HG02973 (cell line): ENCODE measurements around the gene ELANE.
"Not testable (repeated sequence)": the region's sequence is repeated elsewhere in the genome, so short reads cannot be mapped to it uniquely, and the experiment has no call there.

Experiments
- ATAC-seq: cut with Tn5 transposase; IDR thresholded peaks from one replicate; pipeline ENCODE4 v1.9.1; 2021; ENCODE audit warnings: moderate library complexity; ENCODE audit not compliant: unreplicated experiment

The ELANE gene

DNA sequence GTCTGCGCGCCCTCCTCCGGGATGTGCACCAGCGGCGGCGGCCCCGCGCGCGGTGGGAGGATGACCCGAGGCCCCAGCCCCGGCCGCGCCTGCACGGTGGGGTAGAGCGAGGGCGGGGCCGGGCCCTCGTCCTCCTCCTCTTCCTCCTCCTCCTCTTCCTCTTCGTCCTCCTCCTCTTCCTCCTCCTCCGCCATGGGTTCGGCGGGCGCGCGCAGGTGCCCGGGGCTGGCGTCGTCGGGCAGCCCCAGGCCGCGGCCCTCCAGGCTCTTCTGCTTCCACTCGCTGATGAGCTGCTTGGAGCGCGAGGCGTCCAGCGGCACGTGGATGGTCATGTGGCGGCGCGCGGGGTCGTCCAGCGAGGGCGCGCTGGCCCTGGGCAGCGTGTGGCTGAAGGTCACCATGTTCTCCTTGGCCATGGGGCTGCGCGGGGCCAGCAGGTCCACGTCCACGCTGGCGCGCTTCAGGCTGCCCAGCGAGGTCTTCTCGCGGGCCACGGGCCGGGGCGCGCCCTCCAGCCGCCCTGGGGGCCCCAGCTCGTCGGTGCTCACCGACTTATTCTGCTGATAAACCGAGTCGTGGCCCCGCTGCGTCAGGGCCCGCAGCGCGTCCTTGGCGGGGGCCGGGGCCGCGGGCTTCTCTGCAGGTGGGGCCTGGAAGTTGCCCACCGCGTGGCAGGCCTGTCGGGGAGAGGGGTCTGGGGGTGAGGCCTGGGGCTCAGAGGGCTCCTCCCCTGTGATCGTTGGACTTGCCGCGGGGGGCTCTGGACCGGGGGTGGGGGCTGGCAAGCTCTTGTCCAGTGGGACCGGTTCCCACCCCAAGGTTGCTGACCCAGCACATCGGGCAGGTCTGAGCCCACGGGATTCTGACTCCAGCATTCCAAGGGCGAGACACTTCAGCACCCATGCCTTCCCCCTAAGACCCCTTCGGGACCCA, 38.6 kb upstream of the ELANE start:
- ATAC-seq, result no peak

DNA sequence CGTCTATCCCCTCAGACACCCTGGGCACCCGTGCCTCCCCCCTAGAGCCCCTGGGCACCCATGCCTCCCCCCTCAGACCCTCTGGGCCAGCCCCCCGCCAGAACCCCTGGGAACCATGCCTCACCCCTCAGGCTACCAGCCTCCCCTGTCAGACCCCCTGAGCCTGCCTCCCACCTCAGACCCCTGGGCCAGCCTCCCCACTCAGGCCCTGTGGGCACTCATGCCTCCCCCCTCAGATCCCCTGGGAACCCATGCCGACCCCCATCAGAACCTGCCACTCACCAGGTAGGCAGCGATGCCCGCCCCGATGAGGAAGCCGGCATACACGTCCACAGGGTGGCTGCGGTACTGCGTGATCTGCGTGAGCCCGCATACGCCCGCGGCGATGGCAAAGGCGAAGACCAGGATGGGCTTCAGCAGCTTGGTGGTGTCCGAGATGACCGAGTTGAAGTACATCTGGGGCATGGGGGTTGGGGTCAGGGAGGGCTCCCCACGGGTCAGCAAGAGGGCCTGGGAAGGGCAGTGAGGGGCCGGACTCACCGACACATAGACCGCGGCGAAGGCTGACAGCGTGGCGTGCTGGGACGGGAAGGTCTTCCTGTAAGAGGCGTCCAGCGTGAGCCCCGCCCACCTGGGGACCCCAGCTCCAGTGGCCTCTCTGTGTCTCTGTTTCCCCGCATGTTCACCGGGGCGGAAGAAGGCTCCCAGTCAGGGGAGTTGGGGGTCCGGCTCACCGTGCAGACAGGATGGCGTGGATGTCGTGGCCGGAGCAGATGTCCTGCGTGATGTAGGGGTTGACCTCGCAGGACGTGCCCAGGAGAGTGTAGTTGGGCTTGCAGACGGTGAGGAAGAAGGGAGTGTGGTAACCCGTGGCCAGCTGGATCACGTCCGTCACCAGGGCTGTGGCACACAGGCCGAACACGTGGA, 37.7 kb upstream of the ELANE start:
- no peak for ATAC-seq

DNA sequence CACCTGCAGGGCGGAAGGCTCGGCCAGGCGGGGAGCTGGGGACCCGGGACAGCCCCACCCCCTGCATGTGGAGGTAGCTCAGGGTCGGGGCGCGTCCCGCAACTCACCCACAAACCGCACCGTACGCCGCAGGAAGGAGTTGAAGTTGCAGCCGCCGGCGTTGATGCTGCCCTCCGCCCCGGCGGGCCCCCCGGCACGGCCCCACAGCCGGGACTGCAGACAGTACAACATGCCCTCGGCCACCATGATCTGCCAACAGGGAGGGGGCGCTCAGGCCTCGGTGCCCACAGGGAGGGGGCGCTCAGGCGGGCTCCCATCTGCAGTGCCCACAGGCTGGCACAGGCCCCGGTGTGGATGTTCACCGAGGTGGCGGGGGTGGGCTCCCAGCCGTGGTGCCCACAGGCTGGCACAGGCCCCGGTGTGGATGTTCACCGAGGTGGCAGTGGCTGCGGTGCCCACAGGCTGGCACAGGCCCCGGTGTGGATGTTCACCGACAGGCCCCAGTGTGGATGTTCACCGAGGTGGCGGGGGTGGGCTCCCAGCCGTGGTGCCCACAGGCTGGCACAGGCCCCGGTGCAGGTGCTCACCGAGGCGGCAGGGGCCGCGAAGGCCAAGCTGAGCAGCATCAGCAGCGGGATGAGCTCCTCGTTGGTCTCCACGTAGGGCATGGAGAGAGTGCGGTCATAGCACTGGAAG, 36.9 kb upstream of the ELANE start:
- no peak for ATAC-seq

DNA sequence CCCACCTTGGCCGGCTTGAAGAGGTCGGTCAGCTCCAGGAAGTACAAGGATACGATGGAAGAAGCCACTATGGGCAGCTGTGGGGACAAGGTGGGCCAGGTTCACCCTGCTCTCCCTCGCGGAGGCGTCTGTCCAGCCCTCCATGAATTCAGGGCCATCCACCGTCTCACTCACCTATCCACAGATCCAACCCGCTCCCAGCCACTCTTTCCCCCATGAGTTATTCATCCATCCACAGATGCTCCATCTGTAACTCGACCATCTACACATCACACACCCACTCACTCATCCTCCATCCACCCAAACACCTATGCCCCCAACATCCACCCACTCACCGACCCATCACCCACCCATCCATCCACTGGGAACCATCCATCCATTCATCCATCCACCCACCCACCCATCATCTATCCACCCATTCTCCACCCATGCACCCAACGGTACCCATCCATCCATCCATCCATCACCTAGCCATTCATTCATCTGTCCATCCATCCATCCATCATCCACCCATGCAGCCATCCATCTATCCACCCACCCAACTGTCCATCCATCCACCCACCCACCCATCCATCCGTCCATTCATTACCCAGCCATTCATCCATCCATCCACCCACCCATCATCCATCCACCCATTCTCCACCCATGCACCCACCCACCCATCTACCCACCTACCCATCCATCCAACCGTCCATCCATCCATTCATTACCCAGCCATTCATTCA, 36.2 kb upstream of the ELANE start:
- no peak for ATAC-seq

DNA sequence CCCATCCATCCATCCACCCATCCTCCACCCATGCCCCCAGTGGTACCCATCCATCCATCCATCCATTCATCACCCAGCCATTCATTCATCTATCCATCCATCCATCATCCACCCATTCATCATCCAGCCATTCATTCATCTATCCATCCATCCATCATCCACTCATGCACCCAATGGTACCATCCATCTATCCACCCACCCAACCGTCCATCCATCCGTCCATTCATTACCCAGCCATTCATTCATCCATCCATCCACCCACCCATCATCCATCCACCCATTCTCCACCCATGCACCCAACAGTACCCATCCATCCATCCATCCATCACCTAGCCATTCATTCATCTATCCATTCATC, 35.6 kb upstream of the ELANE start:
- ATAC-seq, result no peak

DNA sequence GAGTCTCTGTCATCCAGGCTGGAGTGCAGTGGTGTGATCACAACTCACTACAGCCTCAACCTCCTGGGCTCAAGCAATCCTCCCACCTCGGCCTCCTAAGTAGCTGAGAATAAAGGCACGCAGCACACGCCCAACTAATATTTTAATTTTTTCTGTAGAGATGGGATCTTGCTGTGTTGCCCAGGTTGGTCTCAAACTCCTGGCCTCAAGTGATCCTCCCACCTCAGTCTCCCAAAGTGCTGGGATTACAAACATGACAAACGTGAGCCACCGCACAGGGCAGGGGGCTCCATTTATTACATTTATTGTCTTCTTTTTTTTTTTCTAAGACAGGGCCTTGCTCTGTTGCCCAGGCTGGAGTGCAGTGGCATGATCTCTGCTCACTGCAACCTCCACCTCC, 31.9 kb upstream of the ELANE start:
- ATAC-seq, result not testable (repeated sequence)

DNA sequence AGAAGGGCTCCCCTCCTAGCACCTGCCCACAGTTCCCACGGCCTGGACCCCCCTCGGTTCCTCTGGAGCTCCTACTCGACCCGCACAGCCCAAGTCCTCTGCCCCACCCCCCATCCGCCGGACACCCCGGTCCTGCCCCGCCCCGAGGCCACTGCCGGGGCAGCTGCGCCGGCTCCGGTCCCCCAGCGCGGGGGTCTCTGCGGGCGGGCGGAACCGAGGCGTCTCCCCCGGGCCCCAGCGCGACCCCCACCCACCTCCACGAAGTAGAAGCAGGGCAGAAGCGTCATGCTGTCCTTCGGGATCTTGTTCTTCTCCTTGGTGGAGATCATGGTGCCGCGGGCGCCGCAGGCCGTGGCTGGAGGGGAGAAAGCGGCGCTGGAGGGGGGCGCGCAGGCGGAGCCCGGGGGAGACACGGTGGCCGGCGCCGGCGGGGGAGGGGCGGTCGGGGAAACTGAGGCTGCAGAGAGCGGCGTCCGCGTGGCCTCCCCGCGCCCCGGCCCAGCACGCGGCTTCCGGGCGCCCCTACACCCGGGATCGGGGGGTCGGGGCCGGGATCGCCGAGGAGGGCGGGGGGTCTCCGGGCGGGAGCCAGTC, 30.8 kb upstream of the ELANE start:
- ATAC-seq, result no peak

DNA sequence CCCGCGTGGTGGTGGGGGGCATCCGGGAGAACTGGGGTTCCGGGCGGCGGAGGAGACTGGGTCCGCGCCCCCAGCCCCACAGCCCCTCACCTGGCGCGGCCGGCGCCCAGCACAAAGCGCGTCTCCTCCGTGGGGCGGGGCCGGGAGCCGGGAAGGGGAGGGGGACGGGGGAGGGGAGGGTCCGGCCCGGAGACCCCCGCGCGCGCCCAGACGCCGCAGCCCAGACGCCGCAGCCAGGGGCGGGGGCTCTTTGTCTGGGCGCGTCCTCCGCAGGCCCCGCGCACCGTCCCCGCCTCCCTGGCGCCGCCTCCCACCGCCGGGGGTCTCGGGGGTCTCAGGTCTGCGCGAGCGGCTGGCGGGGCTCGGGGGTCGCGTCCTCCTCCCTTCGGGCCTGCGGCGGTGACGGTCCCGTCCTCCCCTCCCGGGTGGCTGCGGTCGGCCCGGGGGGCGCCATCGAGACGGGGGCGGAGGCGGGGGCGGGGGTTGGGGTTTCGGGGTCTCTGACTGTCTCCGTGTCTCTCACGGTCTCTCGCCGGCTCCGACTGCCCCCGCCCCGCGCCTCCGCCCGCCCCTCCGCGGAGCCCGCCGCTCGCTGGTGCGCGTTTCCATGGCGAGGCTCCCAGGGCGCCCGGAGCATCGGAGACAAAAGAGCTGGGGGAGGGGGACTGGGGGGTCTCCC, 30.1 kb upstream of the ELANE start, which contains the start of gene PLPPR3:
PLPPR3 (minus strand) TSS at position 131 of the 679 bp plus-strand sequence. CDS start 396 bp downstream, outside the sequence.
- ATAC-seq, result no peak

DNA sequence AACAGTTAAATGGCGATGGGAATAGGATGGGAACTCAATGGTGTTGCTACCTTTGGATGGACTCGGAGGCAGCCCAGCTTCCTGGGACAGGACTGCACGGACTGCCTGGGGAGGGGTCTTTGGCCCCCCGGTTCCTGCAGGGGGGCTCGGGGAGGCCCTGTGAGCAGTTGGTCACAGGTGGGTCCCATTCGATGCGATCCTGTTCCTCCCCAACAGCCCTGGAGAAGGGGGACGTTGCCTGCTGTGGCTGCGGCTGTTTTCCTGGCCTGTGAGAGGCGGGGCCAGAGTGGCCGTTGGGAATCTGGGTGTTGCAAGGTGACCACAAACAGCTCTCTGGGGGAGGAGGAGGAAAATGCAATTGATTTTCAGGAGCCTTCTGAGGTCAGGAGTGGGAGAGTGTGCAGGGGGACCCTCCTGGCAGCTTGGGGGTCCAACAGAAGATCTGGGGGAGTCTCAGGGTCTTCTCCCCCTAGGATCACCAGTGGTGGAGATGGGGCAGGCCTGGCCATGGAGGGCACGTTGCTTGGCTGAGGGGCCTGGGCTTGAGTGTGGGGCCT, 28.5 kb upstream of the ELANE start:
- ATAC-seq, result no peak

DNA sequence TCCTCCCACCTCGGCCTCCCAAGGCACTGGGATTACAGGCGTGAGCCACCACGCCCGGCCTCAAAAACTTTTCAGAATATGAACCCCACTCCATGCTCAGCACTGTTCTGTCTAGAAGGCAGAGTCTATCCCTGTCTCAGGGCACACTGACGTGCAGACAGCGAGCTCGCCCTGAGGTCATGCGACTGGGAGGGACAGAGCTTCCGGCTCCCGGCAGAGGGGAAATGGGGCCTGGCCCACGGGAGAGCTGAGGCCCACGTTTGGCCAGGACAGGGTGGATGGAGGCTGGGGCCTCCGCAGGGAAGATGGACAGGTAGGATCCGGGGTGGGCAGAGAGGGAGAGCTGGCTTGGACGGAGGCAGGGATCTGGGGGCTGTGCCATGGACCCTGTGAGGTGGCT, 27.2 kb upstream of the ELANE start:
- no peak for ATAC-seq

DNA sequence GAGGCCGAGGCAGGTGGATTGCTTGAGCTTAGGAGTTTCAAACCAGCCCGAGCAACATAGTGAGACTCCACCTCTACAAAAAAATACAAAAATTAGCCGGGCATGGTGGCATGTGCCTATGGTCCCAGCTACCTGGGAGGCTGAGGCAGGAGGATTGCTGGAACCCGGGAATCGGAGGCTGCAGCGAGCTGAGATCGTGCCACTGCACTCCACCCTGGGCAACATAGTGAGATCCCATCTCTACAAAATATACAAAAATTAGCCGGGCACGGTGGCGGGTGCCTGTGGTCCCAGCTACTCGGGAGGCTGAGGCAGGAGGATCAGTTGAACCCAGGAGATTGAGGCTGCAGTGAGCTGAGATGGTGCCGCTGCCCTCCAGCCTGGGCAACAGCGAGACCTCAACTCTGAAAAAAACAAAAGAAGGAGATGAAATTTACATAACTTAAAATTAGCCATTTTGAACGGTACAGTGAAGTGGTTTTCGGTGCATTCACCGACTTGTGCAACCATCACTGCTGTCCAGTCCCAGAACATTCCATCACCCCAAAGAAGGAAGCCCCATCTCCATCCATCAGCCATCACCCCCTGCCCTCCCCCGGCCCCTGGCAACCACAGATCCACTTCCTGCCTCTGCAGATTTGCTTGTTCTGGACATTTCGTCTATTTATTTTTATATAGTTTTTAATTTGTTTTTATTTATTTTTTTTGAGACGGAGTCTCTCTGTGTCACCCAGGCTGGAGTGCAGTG, 26.0 kb upstream of the ELANE start:
- ATAC-seq, result no peak

DNA sequence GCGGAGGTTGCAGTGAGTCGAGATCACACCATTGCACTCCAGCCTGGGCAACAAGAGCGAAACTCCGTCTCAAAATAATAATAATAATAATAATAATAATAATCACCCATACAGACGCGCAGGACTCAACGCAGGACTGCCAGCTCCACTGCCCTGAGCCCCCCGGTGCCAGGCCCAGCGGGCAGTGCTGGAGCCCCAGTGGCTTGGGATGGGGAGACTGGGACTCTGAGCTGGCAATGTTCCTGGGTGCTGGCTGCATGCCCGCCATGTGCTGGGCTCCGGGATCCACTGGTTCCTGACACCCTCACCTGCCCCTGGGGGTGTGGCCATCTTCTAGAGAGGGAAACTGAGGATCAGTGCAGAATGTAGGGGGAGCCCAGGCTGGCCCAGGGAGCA, 24.8 kb upstream of the ELANE start:
- no peak for ATAC-seq

DNA sequence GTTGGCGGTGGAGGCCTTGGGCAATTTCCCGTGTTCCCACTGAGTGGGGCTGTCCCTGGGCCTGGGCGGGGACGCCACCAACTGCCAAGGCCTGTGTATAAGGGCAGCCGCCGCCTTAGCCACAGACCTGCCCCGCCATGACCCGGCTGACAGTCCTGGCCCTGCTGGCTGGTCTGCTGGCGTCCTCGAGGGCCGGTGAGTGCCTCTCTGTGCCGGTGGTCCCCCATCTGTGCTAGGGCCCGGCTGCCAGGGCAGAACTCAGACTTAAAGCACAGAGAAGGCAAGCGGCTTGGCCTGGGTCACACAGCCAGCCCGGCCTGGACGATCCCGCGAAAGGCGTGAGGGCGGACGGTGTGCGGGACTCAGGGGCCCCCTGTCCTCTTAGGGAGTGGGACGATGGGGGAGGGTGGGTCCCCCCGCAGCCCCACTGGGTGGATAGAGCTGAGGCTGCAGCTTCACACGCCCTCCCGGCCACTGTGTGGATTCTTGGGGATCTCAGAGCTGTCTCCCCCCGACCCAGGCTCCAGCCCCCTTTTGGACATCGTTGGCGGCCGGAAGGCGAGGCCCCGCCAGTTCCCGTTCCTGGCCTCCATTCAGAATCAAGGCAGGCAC, 24.3 kb upstream of the ELANE start, which contains the start of gene AZU1:
AZU1 (plus strand) TSS at position 128 of the 612 bp plus-strand sequence; CDS start at position 138, 10 bp downstream.
- ATAC-seq, result no peak

DNA sequence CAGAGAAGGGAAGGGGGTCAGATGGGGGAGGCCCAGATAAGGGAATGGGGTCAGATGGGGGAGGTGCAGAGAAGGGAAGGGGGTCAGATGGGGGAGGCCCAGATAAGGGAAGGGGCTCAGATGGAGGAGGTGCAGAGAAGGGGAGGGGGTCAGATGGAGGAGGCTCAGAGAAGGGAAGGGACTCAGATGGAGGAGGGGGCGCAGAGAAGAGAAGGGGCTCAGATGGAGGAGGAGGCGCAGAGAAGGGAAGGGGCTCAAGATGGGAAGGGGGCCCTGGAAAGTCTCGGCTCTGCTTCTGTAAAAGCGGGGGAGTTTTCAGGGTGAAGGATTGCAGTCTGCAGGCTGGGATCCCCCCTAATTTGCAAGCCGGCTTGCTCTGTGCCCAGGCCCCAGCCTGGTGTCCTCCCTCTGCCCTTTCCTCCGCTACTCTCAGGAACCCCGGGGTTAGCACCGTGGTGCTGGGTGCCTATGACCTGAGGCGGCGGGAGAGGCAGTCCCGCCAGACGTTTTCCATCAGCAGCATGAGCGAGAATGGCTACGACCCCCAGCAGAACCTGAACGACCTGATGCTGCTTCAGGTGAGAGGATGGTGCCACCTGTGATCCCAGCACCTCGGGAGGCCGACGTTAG, 22.9 kb upstream of the ELANE start:
- ATAC-seq, result no peak

DNA sequence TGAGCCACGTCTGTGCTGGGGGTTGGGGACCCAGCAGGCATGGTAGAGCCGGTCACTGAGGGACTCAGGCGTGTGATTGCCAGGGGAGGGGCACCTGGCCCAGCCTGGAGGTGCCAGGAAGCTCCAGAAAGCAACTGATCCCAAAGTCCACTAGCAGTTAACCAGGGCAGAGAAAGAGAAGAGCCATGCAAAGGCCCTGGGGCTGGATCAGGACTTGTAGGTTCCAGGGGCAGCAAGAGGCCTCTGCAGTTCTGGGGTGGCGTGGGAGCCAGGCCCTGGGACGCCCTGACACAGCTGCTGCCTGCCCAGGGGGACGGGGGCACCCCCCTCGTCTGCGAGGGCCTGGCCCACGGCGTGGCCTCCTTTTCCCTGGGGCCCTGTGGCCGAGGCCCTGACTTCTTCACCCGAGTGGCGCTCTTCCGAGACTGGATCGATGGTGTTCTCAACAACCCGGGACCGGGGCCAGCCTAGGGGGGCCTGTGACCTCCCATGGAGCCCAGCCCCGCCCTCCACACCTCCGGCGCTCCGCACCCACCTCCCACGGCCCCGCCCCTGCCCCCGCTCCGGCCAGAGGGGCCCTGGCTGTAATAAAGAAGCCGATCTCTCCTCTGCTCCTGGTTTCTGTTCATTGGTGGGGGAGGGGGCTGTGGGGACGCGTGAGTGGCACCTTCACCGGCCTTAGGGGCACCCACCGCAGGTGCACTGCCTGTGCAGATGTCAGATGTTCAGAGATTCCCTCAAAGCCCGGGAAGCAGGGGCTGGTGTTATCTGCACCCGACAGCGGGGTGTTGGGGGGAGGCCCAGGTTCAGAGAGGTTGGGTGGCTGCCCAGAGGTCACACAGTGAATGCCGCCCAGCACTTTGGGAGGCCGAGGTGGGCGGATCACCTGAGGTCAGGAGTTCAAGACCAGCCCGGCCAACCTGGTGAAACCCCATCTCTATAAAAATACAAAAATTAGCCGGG, 20.4 kb upstream of the ELANE start:
- no peak for ATAC-seq

DNA sequence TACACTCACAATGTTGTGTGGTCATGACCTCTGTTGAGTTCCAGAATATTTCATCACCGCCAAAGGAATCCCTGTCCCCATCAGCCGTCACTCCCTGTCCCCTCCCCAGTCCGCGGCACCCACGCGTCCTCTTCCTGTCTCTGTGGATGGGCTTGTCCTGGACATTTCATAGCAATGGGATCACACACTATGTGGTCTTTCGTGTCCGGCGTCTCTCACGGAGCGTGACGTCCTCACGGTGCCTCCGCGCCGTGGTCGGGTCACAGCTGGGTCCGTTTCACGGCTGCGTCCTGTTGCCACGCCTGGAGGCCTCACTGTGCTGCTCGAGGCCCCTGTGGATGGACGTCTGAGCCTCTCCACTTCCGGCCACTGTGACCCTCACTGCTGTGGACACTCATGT, 17.9 kb upstream of the ELANE start:
- ATAC-seq, result no peak
